OCI-LY3 (cell line): ENCODE data around the gene NAIP.
"Not testable (repeated sequence)": the region's sequence is repeated elsewhere in the genome, so short reads cannot be mapped to it uniquely, and the experiment has no call there.

ENCODE experiments used
- CTCF ChIP-seq: fragments of 200-600, 300-600 bp; sonication (generic); IDR thresholded peaks from 2 replicates; pipeline ENCODE4 v1.5.1; 2014; ENCODE audit warnings: antibody characterized with exemption, low read length, low read depth
- EZH2phosphoT487 ChIP-seq: fragments of 200-600 bp; shearing (Covaris generic); IDR thresholded peaks from 2 replicates; pipeline ENCODE4 v1.6.1; 2018; ENCODE audit warnings: antibody characterized with exemption, mixed run types, low read depth

- TF ChIP-seq CTCF, EZH2phosphoT487: not testable (repeated sequence)
Observed at GRCh38 chr5:70964531-70964930, 60.6 kb downstream of the NAIP start.
